ENCODE measurements around the gene ZFAND2B. TPM values are rescaled to one million over a fixed set of nuclear protein-coding genes. Genes with fewer than 3 reads are reported as not detected.

ZFAND2B gene
- total RNA-seq, 2 donors from 2014 or later, result 36.9 to 43.3 TPM

DNA sequence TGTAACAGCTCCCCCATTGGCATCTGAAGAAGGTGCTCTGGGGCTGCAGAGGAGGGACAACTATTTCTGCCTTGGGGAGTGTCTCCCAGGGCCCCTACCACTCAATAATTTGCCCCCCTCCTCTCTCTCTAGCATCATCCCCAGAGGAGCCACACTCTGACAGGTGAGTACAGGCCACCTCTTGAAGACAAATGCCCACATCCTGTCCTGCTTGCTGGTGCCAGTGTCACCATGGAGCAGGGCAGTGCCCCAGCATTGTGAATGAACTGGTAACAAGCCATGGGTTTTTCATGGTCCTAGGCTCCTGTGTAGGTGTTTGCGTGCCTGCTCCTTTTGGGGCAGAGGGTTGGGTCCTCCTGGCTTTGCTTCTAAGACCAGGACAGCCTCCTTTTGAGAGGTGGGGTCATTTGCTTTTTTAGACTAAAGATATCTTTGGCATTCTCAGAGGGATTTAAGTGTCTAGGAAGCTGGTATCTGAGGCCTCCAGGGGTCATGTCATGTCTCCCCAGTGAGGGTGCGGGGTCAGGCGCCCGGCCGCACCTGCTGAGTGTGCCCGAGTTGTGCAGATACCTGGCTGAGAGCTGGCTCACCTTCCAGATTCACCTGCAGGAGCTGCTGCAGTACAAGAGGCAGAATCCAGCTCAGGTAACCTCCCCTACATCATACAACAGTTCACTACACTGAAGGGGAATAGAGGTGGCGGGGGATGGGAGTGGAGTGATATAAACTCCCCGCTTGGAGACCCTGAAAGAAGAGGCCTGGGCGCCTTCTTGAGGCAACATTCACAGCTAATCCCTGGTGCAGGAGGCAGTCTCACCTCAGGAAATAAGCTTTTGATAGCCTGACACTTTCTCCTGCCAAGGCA, 26.7 kb upstream of the ZFAND2B start:
- WGBS, 2 donors, result 87 to 89% methylated on average over 4 to 9 of the region's 9 CpGs
- peaks cover 0 to 21% of the 10 kb centered on the region in 2 donors for H3K36me3 ChIP-seq (replicated peaks in 1 of 2; ENCODE audit: insufficient read depth in 1 of 2, low read depth in 2 of 2)
- no peaks in the 10 kb centered on the region for H3K9me3 ChIP-seq
- no peak for TF ChIP-seq POLR2A (IDR thresholded peaks at IDR 0.05)
- TF ChIP-seq, protein P1, sequence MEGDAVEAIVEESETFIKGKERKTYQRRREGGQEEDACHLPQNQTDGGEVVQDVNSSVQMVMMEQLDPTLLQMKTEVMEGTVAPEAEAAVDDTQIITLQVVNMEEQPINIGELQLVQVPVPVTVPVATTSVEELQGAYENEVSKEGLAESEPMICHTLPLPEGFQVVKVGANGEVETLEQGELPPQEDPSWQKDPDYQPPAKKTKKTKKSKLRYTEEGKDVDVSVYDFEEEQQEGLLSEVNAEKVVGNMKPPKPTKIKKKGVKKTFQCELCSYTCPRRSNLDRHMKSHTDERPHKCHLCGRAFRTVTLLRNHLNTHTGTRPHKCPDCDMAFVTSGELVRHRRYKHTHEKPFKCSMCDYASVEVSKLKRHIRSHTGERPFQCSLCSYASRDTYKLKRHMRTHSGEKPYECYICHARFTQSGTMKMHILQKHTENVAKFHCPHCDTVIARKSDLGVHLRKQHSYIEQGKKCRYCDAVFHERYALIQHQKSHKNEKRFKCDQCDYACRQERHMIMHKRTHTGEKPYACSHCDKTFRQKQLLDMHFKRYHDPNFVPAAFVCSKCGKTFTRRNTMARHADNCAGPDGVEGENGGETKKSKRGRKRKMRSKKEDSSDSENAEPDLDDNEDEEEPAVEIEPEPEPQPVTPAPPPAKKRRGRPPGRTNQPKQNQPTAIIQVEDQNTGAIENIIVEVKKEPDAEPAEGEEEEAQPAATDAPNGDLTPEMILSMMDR (IDR thresholded peaks at IDR 0.05), result no peak
- DNase-seq, result peak in 1 of 4 donors; percentile 8
- no peaks in the 10 kb centered on the region for H3K27me3 ChIP-seq
- H3K27ac ChIP-seq, result no peak overlapping the region
- no peak overlapping the region for H3K4me3 ChIP-seq
- ATAC-seq, result no peak
- H3K4me1 ChIP-seq, result peaks cover 27% of the 10 kb centered on the region
- intact Hi-C loops (cut with DNase I), result loop anchor here (10.0 kb wide), 1 partner anchor 45 kb away; the partner anchor contains the start of genes ANKZF1 and ATG9A

DNA sequence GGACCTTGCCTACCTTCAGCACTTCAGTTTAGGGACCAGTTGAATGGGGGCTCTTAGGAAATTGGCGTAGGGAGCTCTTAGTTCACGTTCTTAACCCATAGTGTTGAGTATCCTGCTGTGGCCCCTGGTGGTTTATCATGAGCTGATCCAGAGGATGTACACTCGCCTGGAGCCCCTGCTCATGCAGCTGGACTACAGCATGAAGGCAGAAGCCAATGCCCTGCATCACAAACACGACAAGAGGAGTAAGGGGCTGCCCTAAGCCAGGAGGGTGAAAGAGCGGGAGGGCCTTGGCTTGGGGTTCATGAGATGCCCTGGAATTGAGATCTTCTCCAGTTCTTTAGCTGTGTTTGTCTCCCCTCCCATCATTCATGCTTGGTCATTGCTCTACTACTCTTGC, 25.6 kb upstream of the ZFAND2B start:
- H3K9me3 ChIP-seq, result no peaks in the 10 kb centered on the region
- H3K36me3 ChIP-seq (replicated peaks in 1 of 2; ENCODE audit: insufficient read depth in 1 of 2, low read depth in 2 of 2), result peaks cover 0 to 21% of the 10 kb centered on the region in 2 donors
- peak in 1 of 4 donors; percentile 7 for DNase-seq
- H3K27ac ChIP-seq, result no peak overlapping the region
- intact Hi-C loops (cut with DNase I), result no loop called here
- ATAC-seq, result no peak
- peaks cover 17% of the 10 kb centered on the region for H3K4me1 ChIP-seq
- no peaks in the 10 kb centered on the region for H3K27me3 ChIP-seq
- no peak for TF ChIP-seq POLR2A (IDR thresholded peaks at IDR 0.05)
- TF ChIP-seq, protein P1 (IDR thresholded peaks at IDR 0.05), result no peak
- WGBS, 2 donors, result 93 to 100% methylated on average over 3 to 5 of the region's 5 CpGs
- no peak overlapping the region for H3K4me3 ChIP-seq

- intact Hi-C loops (cut with DNase I), result no loop called here
- peaks cover 0 to 21% of the 10 kb centered on the region in 2 donors for H3K36me3 ChIP-seq (replicated peaks in 1 of 2; ENCODE audit: insufficient read depth in 1 of 2, low read depth in 2 of 2)
These were observed 25.1 kb upstream of the ZFAND2B start for GRCh38 chr2:219181531-219181930.

DNA sequence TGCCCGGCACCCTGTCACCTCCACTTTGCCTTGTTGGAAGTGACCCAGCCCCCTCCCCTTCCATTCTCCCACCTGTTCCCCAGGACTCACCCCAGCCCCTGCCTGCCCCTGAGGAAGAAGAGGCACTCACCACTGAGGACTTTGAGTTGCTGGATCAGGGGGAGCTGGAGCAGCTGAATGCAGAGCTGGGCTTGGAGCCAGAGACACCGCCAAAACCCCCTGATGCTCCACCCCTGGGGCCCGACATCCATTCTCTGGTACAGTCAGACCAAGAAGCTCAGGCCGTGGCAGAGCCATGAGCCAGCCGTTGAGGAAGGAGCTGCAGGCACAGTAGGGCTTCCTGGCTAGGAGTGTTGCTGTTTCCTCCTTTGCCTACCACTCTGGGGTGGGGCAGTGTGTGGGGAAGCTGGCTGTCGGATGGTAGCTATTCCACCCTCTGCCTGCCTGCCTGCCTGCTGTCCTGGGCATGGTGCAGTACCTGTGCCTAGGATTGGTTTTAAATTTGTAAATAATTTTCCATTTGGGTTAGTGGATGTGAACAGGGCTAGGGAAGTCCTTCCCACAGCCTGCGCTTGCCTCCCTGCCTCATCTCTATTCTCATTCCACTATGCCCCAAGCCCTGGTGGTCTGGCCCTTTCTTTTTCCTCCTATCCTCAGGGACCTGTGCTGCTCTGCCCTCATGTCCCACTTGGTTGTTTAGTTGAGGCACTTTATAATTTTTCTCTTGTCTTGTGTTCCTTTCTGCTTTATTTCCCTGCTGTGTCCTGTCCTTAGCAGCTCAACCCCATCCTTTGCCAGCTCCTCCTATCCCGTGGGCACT, 24.0 kb upstream of the ZFAND2B start:
- Histone ChIP-seq H3K36me3 (replicated peaks in 1 of 2; ENCODE audit: insufficient read depth in 1 of 2, low read depth in 2 of 2) (peaks cover 0 to 21% of the 10 kb centered on the region in 2 donors), H3K4me3 (no peak overlapping the region), H3K4me1 (peaks cover 15% of the 10 kb centered on the region), H3K27me3 (no peaks in the 10 kb centered on the region), H3K9me3 (no peaks in the 10 kb centered on the region), H3K27ac (no peak overlapping the region)
- no peak for TF ChIP-seq POLR2A (IDR thresholded peaks at IDR 0.05)
- TF ChIP-seq, protein P1 (IDR thresholded peaks at IDR 0.05), result no peak
- ATAC-seq (no peak), DNase-seq (peak in 1 of 4 donors; percentile 9)
- whole genome bisulfite sequencing, 2 donors, result 69 to 81% methylated on average over 8 of the region's 8 CpGs
- intact Hi-C loops (cut with DNase I), result no loop called here

More at GRCh38 chr2:219181531-219181930, 25.1 kb upstream of the ZFAND2B start:
- ATAC-seq, result no peak
- DNase-seq, result peak in 1 of 4 donors; percentile 5
- peaks cover 15% of the 10 kb centered on the region for H3K4me1 ChIP-seq
- H3K9me3 ChIP-seq, result no peaks in the 10 kb centered on the region
- H3K27ac ChIP-seq, result no peak overlapping the region
- WGBS, 2 donors, result 80 to 93% methylated on average over 6 of the region's 6 CpGs
- H3K4me3 ChIP-seq, result no peak overlapping the region
- TF ChIP-seq POLR2A (IDR thresholded peaks at IDR 0.05), result no peak
- TF ChIP-seq, protein P1 (IDR thresholded peaks at IDR 0.05), result no peak
- H3K27me3 ChIP-seq, result no peaks in the 10 kb centered on the region
